Mammary epithelial cell (primary cell): ENCODE measurements around the gene CCDC102B.

Experiments used
- CTCF ChIP-seq, 2 donors: IDR thresholded peaks in 1 of 2; conservative IDR thresholded peaks in 1 of 2; 2 replicates each; pipeline ENCODE4 v1.5.1; 2011 to 2012; ENCODE audit warnings: inconsistent platforms in 2 of 2, low read length in 2 of 2, mild to moderate bottlenecking in 2 of 2, control low read depth in 1 of 2, low read depth in 1 of 2; ENCODE audit not compliant: insufficient read depth in 1 of 2; ENCODE audit errors: extremely low read depth in 1 of 2
- EZH2 ChIP-seq: IDR thresholded peaks from 2 replicates; pipeline ENCODE4 v1.6.1; 2012; ENCODE audit warnings: low read length, inconsistent platforms, borderline replicate concordance

- TF ChIP-seq CTCF (conservative IDR thresholded peaks at IDR 0.05 in 1 of 2, IDR thresholded peaks at IDR 0.05 in 1 of 2; ENCODE audit: extremely low read depth in 1 of 2, insufficient read depth in 1 of 2, low read depth in 1 of 2, low read length in 2 of 2) = peak; percentile 16 to 49
- no peak for TF ChIP-seq EZH2
Observed at GRCh38 chr18:68925268-68925667, 127.4 kb downstream of the CCDC102B start.
